GM23248 (cell line): Measurements from ENCODE around the gene VTCN1.

Experiments
- EZH2 ChIP-seq: fragments of 200-600 bp; sonication (generic); IDR thresholded peaks from 2 replicates; pipeline ENCODE4 v1.6.1; 2018; ENCODE audit warnings: antibody characterized with exemption, mild to moderate bottlenecking; ENCODE audit not compliant: insufficient read depth, poor library complexity, severe bottlenecking
- EZH2phosphoT487 ChIP-seq: fragments of 200-600 bp; sonication (generic); IDR thresholded peaks from 2 replicates; pipeline ENCODE4 v1.6.1; 2018; ENCODE audit warnings: antibody characterized with exemption, moderate library complexity, mild to moderate bottlenecking, low read depth; ENCODE audit not compliant: insufficient read depth

- TF ChIP-seq EZH2 (no peak), EZH2phosphoT487 (no peak)
Observed at GRCh38 chr1:117166076-117166475, 44.7 kb downstream of the VTCN1 start.
